Hematopoietic multipotent progenitor cell treated with erythropoietin and hydrocortisone succinate and interleukin-3 and kit ligand, for 17 days (in vitro differentiated cells): Measurements from ENCODE around the gene ELMO1.

Experiments used
- DNase-seq: peaks from one replicate; pipeline ENCODE4 v3.0.0-alpha.2; 2015; ENCODE audit warnings: low spot score

The ELMO1 gene

GRCh38 chr7:37430640-37431039 is 18.0 kb downstream of the ELMO1 start:
- no peak for DNase-seq

- DNase-seq, result no peak
These were observed 18.5 kb downstream of the ELMO1 start for GRCh38 chr7:37430171-37430570.

- no peak for DNase-seq
These were observed 19.3 kb downstream of the ELMO1 start for GRCh38 chr7:37429435-37429791.

GRCh38 chr7:37428681-37429434 is 19.8 kb downstream of the ELMO1 start:
- DNase-seq, result no peak

- DNase-seq, result no peak
These were observed 21.3 kb downstream of the ELMO1 start for GRCh38 chr7:37427276-37427940.

GRCh38 chr7:37425498-37425897 is 23.2 kb downstream of the ELMO1 start:
- DNase-seq, result no peak

GRCh38 chr7:37424995-37425394 is 23.7 kb downstream of the ELMO1 start:
- no peak for DNase-seq

GRCh38 chr7:37424521-37424920 is 24.1 kb downstream of the ELMO1 start:
- no peak for DNase-seq

- no peak for DNase-seq
These were observed 26.7 kb downstream of the ELMO1 start for GRCh38 chr7:37421861-37422500.

- no peak for DNase-seq
These were observed 27.5 kb downstream of the ELMO1 start for GRCh38 chr7:37420946-37421695.

- DNase-seq, result no peak
These were observed 29.2 kb downstream of the ELMO1 start for GRCh38 chr7:37419496-37419895.

- DNase-seq, result no peak
These were observed 30.3 kb downstream of the ELMO1 start for GRCh38 chr7:37418381-37418780.

GRCh38 chr7:37417107-37417474 is 31.6 kb downstream of the ELMO1 start:
- no peak for DNase-seq

GRCh38 chr7:37416378-37417106 is 32.1 kb downstream of the ELMO1 start:
- no peak for DNase-seq

- no peak for DNase-seq
These were observed 33.0 kb downstream of the ELMO1 start for GRCh38 chr7:37415629-37416028.

- DNase-seq, result no peak
These were observed 34.2 kb downstream of the ELMO1 start for GRCh38 chr7:37414352-37414983.

- DNase-seq, result no peak
These were observed 37.1 kb downstream of the ELMO1 start for GRCh38 chr7:37411444-37412034.

GRCh38 chr7:37410305-37411229 is 38.1 kb downstream of the ELMO1 start:
- DNase-seq, result no peak

GRCh38 chr7:37409461-37409860 is 39.2 kb downstream of the ELMO1 start:
- DNase-seq, result no peak
